GM19025 (cell line): ENCODE data around the gene NDFIP1.
"Not testable (repeated sequence)": the region's sequence is repeated elsewhere in the genome, so short reads cannot be mapped to it uniquely, and the experiment has no call there.

Experiments used
- ATAC-seq: cut with Tn5 transposase; IDR thresholded peaks from one replicate; pipeline ENCODE4 v1.9.1; 2021; ENCODE audit warnings: mild to moderate bottlenecking, low read depth, moderate library complexity; ENCODE audit not compliant: unreplicated experiment

NDFIP1 gene

GRCh38 chr5:142182840-142183239 is 74.3 kb downstream of the NDFIP1 start:
- ATAC-seq, result no peak

- ATAC-seq, result no peak
Observed at GRCh38 chr5:142183561-142183960, 75.0 kb downstream of the NDFIP1 start.

- no peak for ATAC-seq
Observed at GRCh38 chr5:142184988-142185387, 76.4 kb downstream of the NDFIP1 start.

GRCh38 chr5:142186514-142186856 is 77.9 kb downstream of the NDFIP1 start:
- no peak for ATAC-seq

GRCh38 chr5:142186857-142187594 is 78.4 kb downstream of the NDFIP1 start:
- ATAC-seq, result no peak

- ATAC-seq, result not testable (repeated sequence)
Observed at GRCh38 chr5:142188691-142189090, 80.1 kb downstream of the NDFIP1 start.

- no peak for ATAC-seq
Observed at GRCh38 chr5:142189813-142190212, 81.2 kb downstream of the NDFIP1 start.

- no peak for ATAC-seq
Observed at GRCh38 chr5:142191776-142192175, 83.2 kb downstream of the NDFIP1 start.

- no peak for ATAC-seq
Observed at GRCh38 chr5:142192286-142193113, 83.9 kb downstream of the NDFIP1 start.

GRCh38 chr5:142193114-142193428 is 84.5 kb downstream of the NDFIP1 start:
- ATAC-seq, result no peak

GRCh38 chr5:142197098-142197497 is 88.5 kb downstream of the NDFIP1 start:
- no peak for ATAC-seq

- ATAC-seq, result no peak
Observed at GRCh38 chr5:142197781-142198180, 89.2 kb downstream of the NDFIP1 start.

- no peak for ATAC-seq
Observed at GRCh38 chr5:142199388-142199787, 90.8 kb downstream of the NDFIP1 start.

GRCh38 chr5:142200387-142200786 is 91.8 kb downstream of the NDFIP1 start:
- ATAC-seq, result no peak

- ATAC-seq, result no peak
Observed at GRCh38 chr5:142201471-142201887, 92.9 kb downstream of the NDFIP1 start.

GRCh38 chr5:142202282-142202681 is 93.7 kb downstream of the NDFIP1 start:
- no peak for ATAC-seq
